ENCODE results near the gene C12orf57.

The C12orf57 gene

GRCh38 chr12:6935371-6936193 lies 8.2 kb upstream of the C12orf57 start:
- Mint-ChIP-seq H3K9me3 (no peaks in the 10 kb centered on the region), H3K4me1 (peaks cover 53% of the 10 kb centered on the region), H3K4me3 (peak overlapping the region; percentile 73 to 80 (median 79)), H3K27ac (peak overlapping the region; percentile 79 to 88 (median 87)), H3K36me3 (ENCODE audit: low read depth) (peaks cover 63% of the 10 kb centered on the region), H3K27me3 (ENCODE audit: low read depth) (no peaks in the 10 kb centered on the region)
- no peak for TF ChIP-seq CTCF (IDR thresholded peaks at IDR 0.05; ENCODE audit: unreplicated experiment in 3 of 3)

- Mint-ChIP-seq H3K27me3 (ENCODE audit: low read depth) (no peaks in the 10 kb centered on the region), H3K9me3 (no peaks in the 10 kb centered on the region), H3K27ac (peak overlapping the region; percentile 74 to 88 (median 81)), H3K4me3 (peak overlapping the region; percentile 73 to 80 (median 79)), H3K36me3 (ENCODE audit: low read depth) (peaks cover 65% of the 10 kb centered on the region), H3K4me1 (peaks cover 47% of the 10 kb centered on the region)
- TF ChIP-seq CTCF (IDR thresholded peaks at IDR 0.05; ENCODE audit: unreplicated experiment in 3 of 3), result no peak
These were observed 7.6 kb upstream of the C12orf57 start for GRCh38 chr12:6936194-6936635.

GRCh38 chr12:6936636-6937480 lies 7.0 kb upstream of the C12orf57 start:
- H3K27me3 Mint-ChIP-seq (ENCODE audit: low read depth), result no peaks in the 10 kb centered on the region
- peaks cover 67% of the 10 kb centered on the region for H3K36me3 Mint-ChIP-seq (ENCODE audit: low read depth)
- H3K4me1 Mint-ChIP-seq, result peaks cover 47% of the 10 kb centered on the region
- no peak for TF ChIP-seq CTCF (IDR thresholded peaks at IDR 0.05; ENCODE audit: unreplicated experiment in 3 of 3)
- H3K9me3 Mint-ChIP-seq, result no peaks in the 10 kb centered on the region
- peak overlapping the region; percentile 74 to 90 (median 88) for H3K27ac Mint-ChIP-seq
- peak overlapping the region; percentile 79 to 88 (median 82) for H3K4me3 Mint-ChIP-seq

- no peaks in the 10 kb centered on the region for H3K27me3 Mint-ChIP-seq (ENCODE audit: low read depth)
- H3K27ac Mint-ChIP-seq, result peak overlapping the region; percentile 76 to 96 (median 90)
- no peaks in the 10 kb centered on the region for H3K9me3 Mint-ChIP-seq
- peaks cover 63% of the 10 kb centered on the region for H3K36me3 Mint-ChIP-seq (ENCODE audit: low read depth)
- TF ChIP-seq CTCF (IDR thresholded peaks at IDR 0.05; ENCODE audit: unreplicated experiment in 3 of 3), result peak; percentile 92 to 97 (median 97)
- H3K4me1 Mint-ChIP-seq, result peaks cover 44% of the 10 kb centered on the region
- peak overlapping the region; percentile 82 to 88 (median 86) for H3K4me3 Mint-ChIP-seq
These were observed 6.1 kb upstream of the C12orf57 start for GRCh38 chr12:6937481-6938352.

GRCh38 chr12:6938353-6939190 lies 5.2 kb upstream of the C12orf57 start:
- no peaks in the 10 kb centered on the region for H3K9me3 Mint-ChIP-seq
- H3K27ac Mint-ChIP-seq, result peak overlapping the region; percentile 78 to 96 (median 90)
- no peaks in the 10 kb centered on the region for H3K27me3 Mint-ChIP-seq (ENCODE audit: low read depth)
- no peak for TF ChIP-seq CTCF (IDR thresholded peaks at IDR 0.05; ENCODE audit: unreplicated experiment in 3 of 3)
- peaks cover 45% of the 10 kb centered on the region for H3K4me1 Mint-ChIP-seq
- peak overlapping the region; percentile 82 to 88 (median 86) for H3K4me3 Mint-ChIP-seq
- peaks cover 61% of the 10 kb centered on the region for H3K36me3 Mint-ChIP-seq (ENCODE audit: low read depth)
